GM18499 (cell line): ENCODE results near the gene ATG101.

Experiments used
- ATAC-seq: cut with Tn5 transposase; IDR thresholded peaks from one replicate; pipeline ENCODE4 v1.9.1; 2021; ENCODE audit warnings: moderate number of reproducible peaks; ENCODE audit not compliant: insufficient read depth, unreplicated experiment

ATG101 gene

GRCh38 chr12:52056801-52057637 is 12.8 kb upstream of the ATG101 start:
- no peak for ATAC-seq

GRCh38 chr12:52057638-52058576 is 11.9 kb upstream of the ATG101 start:
- ATAC-seq: no peak

- ATAC-seq: no peak
These were observed 11.0 kb upstream of the ATG101 start for GRCh38 chr12:52058631-52059361.

- ATAC-seq: no peak
These were observed 9.9 kb upstream of the ATG101 start for GRCh38 chr12:52059582-52060497.

GRCh38 chr12:52060498-52061177 is 9.1 kb upstream of the ATG101 start:
- no peak for ATAC-seq

- ATAC-seq: no peak
These were observed 8.2 kb upstream of the ATG101 start for GRCh38 chr12:52061470-52062166.

GRCh38 chr12:52062167-52063081 is 7.4 kb upstream of the ATG101 start:
- ATAC-seq: no peak

- no peak for ATAC-seq
These were observed 6.5 kb upstream of the ATG101 start for GRCh38 chr12:52063082-52063924.

GRCh38 chr12:52063981-52064649 is 5.7 kb upstream of the ATG101 start:
- ATAC-seq: no peak

GRCh38 chr12:52066346-52067080 is 3.3 kb upstream of the ATG101 start:
- no peak for ATAC-seq

- no peak for ATAC-seq
These were observed 2.8 kb upstream of the ATG101 start for GRCh38 chr12:52067081-52067374.

- no peak for ATAC-seq
These were observed 577 bp downstream of the ATG101 start for GRCh38 chr12:52070185-52070925.

- ATAC-seq: no peak
These were observed 4.0 kb downstream of the ATG101 start for GRCh38 chr12:52073531-52074381.
